IMR-90 (cell line): ENCODE results near the gene ZNF599. TPM values are rescaled to one million over a fixed set of nuclear protein-coding genes. Genes with fewer than 3 reads are reported as not detected.

ENCODE experiments used
- ATAC-seq: fragments of 200-7000 bp; cut with Tn5 transposase; 2 replicates; pipeline ENCODE4 v1.9.1; 2020; ENCODE audit warnings: low read depth, mild to moderate bottlenecking, moderate library complexity
- BruUV-seq: library from RNA; stranded (reverse); fragments of 400-500 nt; replicated peaks from 2 replicates; lab custom pipeline; 2021; lab: Mats Ljungman, UMichigan
- CTCF ChIA-PET: fragments of 300-600 bp; formaldehyde crosslinking; extraction: SDS; loops from one replicate; lab custom pipeline; 2021; ENCODE audit warnings: antibody characterized with exemption; lab: Yijun Ruan, JAX
- POLR2A ChIA-PET: fragments of 300-600 bp; sonication (Branson Sonifier 250); formaldehyde crosslinking; loops from one replicate; lab custom pipeline; 2022; ENCODE audit warnings: antibody characterized with exemption; ENCODE audit not compliant: unreplicated experiment; lab: Charles Lee
- DNase-seq: peaks from one replicate; pipeline ENCODE4 v3.0.0; 2013
- H2AFZ ChIP-seq: replicated peaks from 2 replicates; pipeline ENCODE3; 2013; ENCODE audit warnings: low read length, mild to moderate bottlenecking; ENCODE audit not compliant: poor library complexity
- H2AK5ac ChIP-seq: 2 replicates; pipeline ENCODE4 v1.6.1; 2013; ENCODE audit warnings: low read depth, low read length, inconsistent platforms
- H2AK9ac ChIP-seq: replicated peaks from 2 replicates; pipeline ENCODE3; 2013; ENCODE audit warnings: mild to moderate bottlenecking, low read depth, low read length, moderate library complexity; ENCODE audit not compliant: poor library complexity
- H2BK120ac ChIP-seq: 2 replicates; pipeline ENCODE4 v1.6.1; 2013; ENCODE audit warnings: low read depth, low read length, inconsistent platforms
- H2BK15ac ChIP-seq: 3 replicates; pipeline ENCODE4 v1.6.1; 2013; ENCODE audit warnings: low read depth, low read length, inconsistent platforms
- H2BK20ac ChIP-seq: 2 replicates; pipeline ENCODE4 v1.6.1; 2013; ENCODE audit warnings: low read depth, mild to moderate bottlenecking, inconsistent platforms, low read length, moderate library complexity
- H2BK5ac ChIP-seq: 2 replicates; pipeline ENCODE4 v1.6.1; 2013; ENCODE audit warnings: mild to moderate bottlenecking, low read depth, low read length, inconsistent platforms; ENCODE audit not compliant: poor library complexity, severe bottlenecking
- H3K14ac ChIP-seq: replicated peaks from 2 replicates; pipeline ENCODE4 v1.6.1; 2013; ENCODE audit warnings: low read depth, low read length, inconsistent platforms
- H3K18ac ChIP-seq: 2 replicates; pipeline ENCODE4 v1.6.1; 2013; ENCODE audit warnings: low read depth, low read length, control low read depth
- H3K23ac ChIP-seq: 2 replicates; pipeline ENCODE4 v1.6.1; 2013; ENCODE audit warnings: low read depth, low read length, inconsistent platforms
- H3K27ac ChIP-seq: 2 replicates; pipeline ENCODE4 v1.5.1; 2013; ENCODE audit warnings: mild to moderate bottlenecking, control low read depth, low read length; ENCODE audit not compliant: insufficient read depth
- H3K27me3 ChIP-seq: 2 replicates; pipeline ENCODE4 v1.6.1; 2013; ENCODE audit warnings: low read length; ENCODE audit not compliant: control insufficient read depth, insufficient read depth
- H3K36me3 ChIP-seq: 2 replicates; pipeline ENCODE4 v1.6.1; 2013; ENCODE audit warnings: low read length, mixed read lengths; ENCODE audit not compliant: control insufficient read depth, insufficient read depth
- H3K4ac ChIP-seq: 2 replicates; pipeline ENCODE4 v1.6.1; 2013; ENCODE audit warnings: low read depth, low read length, inconsistent platforms
- H3K4me1 ChIP-seq: 2 replicates; pipeline ENCODE4 v1.6.1; 2013; ENCODE audit warnings: low read length, mixed read lengths; ENCODE audit not compliant: control insufficient read depth, insufficient read depth
- H3K4me2 ChIP-seq: 2 replicates; pipeline ENCODE4 v1.6.1; 2013; ENCODE audit warnings: low read depth, mild to moderate bottlenecking, control low read depth, low read length, moderate library complexity
- H3K4me3 ChIP-seq: 2 replicates; pipeline ENCODE4 v1.5.1; 2013; ENCODE audit warnings: low read depth, mild to moderate bottlenecking, control low read depth, low read length, moderate library complexity; ENCODE audit not compliant: insufficient read depth
- H3K56ac ChIP-seq: 2 replicates; pipeline ENCODE4 v1.6.1; 2013; ENCODE audit warnings: low read length, inconsistent platforms; ENCODE audit not compliant: insufficient read depth; ENCODE audit errors: extremely low read depth
- H3K79me1 ChIP-seq, 2 experiments: 2 replicates each; pipeline ENCODE4 v1.6.1; 2013; ENCODE audit warnings: low read length in 2 of 2, inconsistent platforms in 1 of 2, low read depth in 1 of 2
- H3K9ac ChIP-seq: 2 replicates; pipeline ENCODE4 v1.6.1; 2013; ENCODE audit warnings: low read depth, low read length, control low read depth
- H3K9me1 ChIP-seq: 2 replicates; pipeline ENCODE4 v1.6.1; 2013; ENCODE audit warnings: low read length, inconsistent platforms; ENCODE audit not compliant: insufficient read depth
- H3K9me3 ChIP-seq: 2 replicates; pipeline ENCODE4 v1.6.1; 2013; ENCODE audit warnings: low read length; ENCODE audit not compliant: control insufficient read depth, insufficient read depth
- H4K20me1 ChIP-seq: 2 replicates; pipeline ENCODE4 v1.6.1; 2013; ENCODE audit warnings: low read length, inconsistent platforms; ENCODE audit not compliant: insufficient read depth
- H4K5ac ChIP-seq: 2 replicates; pipeline ENCODE4 v1.6.1; 2013; ENCODE audit warnings: mild to moderate bottlenecking, low read depth, low read length, control low read depth
- H4K8ac ChIP-seq, 2 experiments: 2 replicates each; pipeline ENCODE4 v1.6.1; 2013; ENCODE audit warnings: low read depth in 2 of 2, low read length in 2 of 2, control low read depth in 1 of 2, inconsistent platforms in 1 of 2
- H4K91ac ChIP-seq: 2 replicates; pipeline ENCODE4 v1.6.1; 2013; ENCODE audit warnings: low read depth, low read length, inconsistent platforms; ENCODE audit not compliant: insufficient read depth
- CHD1 ChIP-seq: IDR thresholded peaks from 2 replicates; pipeline ENCODE4 v1.6.1; 2012; ENCODE audit warnings: low read depth, low read length, improper control_type of control experiment
- MAZ ChIP-seq: IDR thresholded peaks from 2 replicates; pipeline ENCODE4 v1.6.1; 2012; ENCODE audit warnings: low read depth, mild to moderate bottlenecking, low read length, improper control_type of control experiment, moderate library complexity, borderline replicate concordance
- MXI1 ChIP-seq: IDR thresholded peaks from 2 replicates; pipeline ENCODE4 v1.6.1; 2012; ENCODE audit warnings: low read depth, mild to moderate bottlenecking, low read length, moderate library complexity, borderline replicate concordance
- POLR2A ChIP-seq: IDR thresholded peaks from 2 replicates; pipeline ENCODE4 v1.6.1; 2012; ENCODE audit warnings: mild to moderate bottlenecking, low read depth, low read length
- RFX5 ChIP-seq: IDR thresholded peaks from 2 replicates; pipeline ENCODE4 v1.8.0; 2012; ENCODE audit warnings: low read depth, mild to moderate bottlenecking, low read length, moderate library complexity
- SMC3 ChIP-seq: fragments of 150-350 bp; IDR thresholded peaks from 2 replicates; pipeline ENCODE4 v1.6.1; 2016; ENCODE audit warnings: low read depth, mild to moderate bottlenecking, antibody characterized with exemption, low read length, moderate library complexity
- USF2 ChIP-seq: fragments of 150-350 bp; IDR thresholded peaks from 2 replicates; pipeline ENCODE4 v1.6.1; 2017; ENCODE audit warnings: mild to moderate bottlenecking, antibody characterized with exemption, low read length, low read depth
- WGBS, 2 experiments: methylation state at CpG; one replicate each; pipeline versions ENCODE4 v1.1.5 to v1.1.7; 2013; ENCODE audit warnings: missing lambda C conversion rate in 2 of 2; ENCODE audit not compliant: insufficient read length in 1 of 2; ENCODE audit errors: extremely low coverage in 2 of 2; 5-methylcytosine and 5-hydroxymethylcytosine counted together
- dilution Hi-C: fragments of 300-500 bp; cut with HindIII; formaldehyde crosslinking; loops from one replicate; pipeline ENCODE4 v1.14.3; 2018; ENCODE audit warnings: low sequenced_read_pairs; ENCODE audit not compliant: unreplicated experiment
- in situ Hi-C: fragments of 300-500 bp; cut with MboI; formaldehyde crosslinking; loops from 3 replicates; pipeline ENCODE4 v1.14.3; 2019; ENCODE audit warnings: low sequenced_read_pairs, inconsistent platforms, mixed read lengths
- intact Hi-C: fragments of 100-400 bp; cut with micrococcal nuclease; formaldehyde crosslinking; loops from 2 replicates; pipeline ENCODE4 v1.10.0; 2022
- polyA plus RNA-seq, 3 experiments: library from polyadenylated mRNA; depleted of rRNA; stranded (reverse); fragments of >200 nt; gene quantifications; 2 replicates each; pipeline ENCODE4 v1.2.3, GENCODE V29; 2012; ENCODE audit warnings: low replicate concordance in 1 of 3
- total RNA-seq: library from RNA; depleted of rRNA; stranded (reverse); fragments of >200 nt; gene quantifications from 2 replicates; pipeline ENCODE4 v1.2.3, GENCODE V29; 2012
- TF ChIP-seq, protein P1 (sequence below): conservative IDR thresholded peaks from 2 replicates; pipeline ENCODE4 v1.5.1; 2012; ENCODE audit warnings: mild to moderate bottlenecking, low read depth, low read length, improper control_type of control experiment

Gene ZNF599
- total and polyA plus RNA-seq, 2 of the 4 experiments (the other 2 are of a cell fraction), result 3.4 to 5.9 TPM

GRCh38 chr19:34806976-34807860 is 34.2 kb upstream of the ZNF599 start:
- ATAC-seq (no peak), DNase-seq (no peak)
- H3K56ac ChIP-seq, result no peak overlapping the region
- no peak overlapping the region for H2BK15ac ChIP-seq
- no peaks in the 10 kb centered on the region for H3K4me1 ChIP-seq
- H2AK9ac ChIP-seq, result peak overlapping the region; percentile 24
- no peak overlapping the region for H2BK20ac ChIP-seq
- H4K8ac ChIP-seq, result no peak overlapping the region
- CTCF ChIA-PET, result no interaction called here
- no peak overlapping the region for H3K9ac ChIP-seq
- peaks cover 8% of the 10 kb centered on the region for H3K9me3 ChIP-seq
- H4K5ac ChIP-seq, result no peak overlapping the region
- no peaks in the 10 kb centered on the region for H3K27me3 ChIP-seq
- H2AK5ac ChIP-seq, result no peak overlapping the region
- no peak overlapping the region for H3K27ac ChIP-seq
- no peak overlapping the region for H3K14ac ChIP-seq
- H3K18ac ChIP-seq, result no peak overlapping the region
- 82% methylated on average over 6 of the region's 15 CpGs; no CpG with 5 or more reads in 1 of the 2 experiments for WGBS, 2 experiments
- H3K36me3 ChIP-seq, result no peaks in the 10 kb centered on the region
- H4K91ac ChIP-seq, result no peak overlapping the region
- no peaks in the 10 kb centered on the region for H3K79me1 ChIP-seq
- H2BK120ac ChIP-seq, result no peak overlapping the region
- peak overlapping the region; percentile 74 for H2AFZ ChIP-seq
- H2BK5ac ChIP-seq, result no peak overlapping the region
- H3K4me2 ChIP-seq, result no peak overlapping the region
- no peak for TF ChIP-seq POLR2A
- TF ChIP-seq, protein P1, sequence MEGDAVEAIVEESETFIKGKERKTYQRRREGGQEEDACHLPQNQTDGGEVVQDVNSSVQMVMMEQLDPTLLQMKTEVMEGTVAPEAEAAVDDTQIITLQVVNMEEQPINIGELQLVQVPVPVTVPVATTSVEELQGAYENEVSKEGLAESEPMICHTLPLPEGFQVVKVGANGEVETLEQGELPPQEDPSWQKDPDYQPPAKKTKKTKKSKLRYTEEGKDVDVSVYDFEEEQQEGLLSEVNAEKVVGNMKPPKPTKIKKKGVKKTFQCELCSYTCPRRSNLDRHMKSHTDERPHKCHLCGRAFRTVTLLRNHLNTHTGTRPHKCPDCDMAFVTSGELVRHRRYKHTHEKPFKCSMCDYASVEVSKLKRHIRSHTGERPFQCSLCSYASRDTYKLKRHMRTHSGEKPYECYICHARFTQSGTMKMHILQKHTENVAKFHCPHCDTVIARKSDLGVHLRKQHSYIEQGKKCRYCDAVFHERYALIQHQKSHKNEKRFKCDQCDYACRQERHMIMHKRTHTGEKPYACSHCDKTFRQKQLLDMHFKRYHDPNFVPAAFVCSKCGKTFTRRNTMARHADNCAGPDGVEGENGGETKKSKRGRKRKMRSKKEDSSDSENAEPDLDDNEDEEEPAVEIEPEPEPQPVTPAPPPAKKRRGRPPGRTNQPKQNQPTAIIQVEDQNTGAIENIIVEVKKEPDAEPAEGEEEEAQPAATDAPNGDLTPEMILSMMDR, result no peak
- TF ChIP-seq SMC3, result no peak
- no peak for TF ChIP-seq CHD1
- TF ChIP-seq RFX5, result no peak
- TF ChIP-seq MAZ, result no peak
- no peak for TF ChIP-seq MXI1
- no peak for TF ChIP-seq USF2
- in situ Hi-C loops, result no loop called here
- intact Hi-C loops, result no loop called here
- BruUV-seq, result no TSS peak
- POLR2A ChIA-PET, result no interaction called here
- H3K4ac ChIP-seq, result no peak overlapping the region
- no peak overlapping the region for H3K23ac ChIP-seq
- dilution Hi-C loops, result no loop called here
- H3K4me3 ChIP-seq, result no peak overlapping the region
- no peaks in the 10 kb centered on the region for H3K9me1 ChIP-seq
- H4K20me1 ChIP-seq, result no peaks in the 10 kb centered on the region
